Measurements from ENCODE around the gene SAMD4A.

DNA sequence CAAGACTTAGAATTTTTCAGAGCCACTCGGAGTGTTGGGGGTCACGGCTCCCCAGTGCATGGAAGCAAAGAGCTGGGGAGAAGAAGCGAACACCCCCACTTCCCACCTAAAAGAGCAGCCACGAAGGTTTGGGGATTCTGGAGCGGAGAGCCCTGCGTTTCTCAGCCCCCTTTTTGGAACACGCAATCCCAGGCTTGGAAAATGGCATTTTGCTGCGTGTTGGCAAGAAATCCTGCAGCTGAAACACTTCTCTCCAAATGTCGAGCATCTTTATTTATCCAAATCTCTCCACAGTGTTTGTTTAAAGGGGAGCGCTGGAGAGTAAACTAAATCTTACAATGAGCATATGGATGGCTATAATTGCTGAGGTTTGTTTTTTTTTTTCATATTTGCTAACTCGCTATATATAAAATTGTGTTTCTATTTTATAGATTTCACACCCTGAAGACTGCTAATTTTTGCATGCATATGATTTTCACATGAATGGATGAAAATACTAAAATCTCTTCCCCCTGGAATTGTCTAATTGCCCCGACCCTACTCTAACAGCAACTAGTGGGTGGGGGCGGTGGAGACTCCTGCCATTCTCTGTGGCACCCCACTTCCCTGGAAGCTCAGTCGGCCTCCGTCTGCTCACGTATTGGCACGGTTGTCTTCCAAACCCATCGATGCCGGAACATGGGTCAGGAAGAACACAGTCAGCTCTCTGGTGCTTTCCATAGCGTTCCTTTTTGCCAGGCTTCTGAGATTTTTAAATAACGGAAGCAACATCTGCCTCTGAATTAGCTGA lies 215.2 kb downstream of the SAMD4A start:
- no peak for TF ChIP-seq POLR2AphosphoS5 (IDR thresholded peaks at IDR 0.05)
- TF ChIP-seq, protein P1, sequence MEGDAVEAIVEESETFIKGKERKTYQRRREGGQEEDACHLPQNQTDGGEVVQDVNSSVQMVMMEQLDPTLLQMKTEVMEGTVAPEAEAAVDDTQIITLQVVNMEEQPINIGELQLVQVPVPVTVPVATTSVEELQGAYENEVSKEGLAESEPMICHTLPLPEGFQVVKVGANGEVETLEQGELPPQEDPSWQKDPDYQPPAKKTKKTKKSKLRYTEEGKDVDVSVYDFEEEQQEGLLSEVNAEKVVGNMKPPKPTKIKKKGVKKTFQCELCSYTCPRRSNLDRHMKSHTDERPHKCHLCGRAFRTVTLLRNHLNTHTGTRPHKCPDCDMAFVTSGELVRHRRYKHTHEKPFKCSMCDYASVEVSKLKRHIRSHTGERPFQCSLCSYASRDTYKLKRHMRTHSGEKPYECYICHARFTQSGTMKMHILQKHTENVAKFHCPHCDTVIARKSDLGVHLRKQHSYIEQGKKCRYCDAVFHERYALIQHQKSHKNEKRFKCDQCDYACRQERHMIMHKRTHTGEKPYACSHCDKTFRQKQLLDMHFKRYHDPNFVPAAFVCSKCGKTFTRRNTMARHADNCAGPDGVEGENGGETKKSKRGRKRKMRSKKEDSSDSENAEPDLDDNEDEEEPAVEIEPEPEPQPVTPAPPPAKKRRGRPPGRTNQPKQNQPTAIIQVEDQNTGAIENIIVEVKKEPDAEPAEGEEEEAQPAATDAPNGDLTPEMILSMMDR (IDR thresholded peaks at IDR 0.05), result no peak
- TF ChIP-seq POLR2A (IDR thresholded peaks at IDR 0.05), result no peak
- no peak for TF ChIP-seq EP300 (IDR thresholded peaks at IDR 0.05; ENCODE audit: low read depth)

All from transverse colon (tissue), 4 donors.